GM19025 (cell line): ENCODE data around the gene EIF5A.
A peak's percentile ranks its signal among the peaks of the same experiment; 100 is the strongest.

Experiments used
- ATAC-seq: cut with Tn5 transposase; IDR thresholded peaks from one replicate; pipeline ENCODE4 v1.9.1; 2021; ENCODE audit warnings: mild to moderate bottlenecking, low read depth, moderate library complexity; ENCODE audit not compliant: unreplicated experiment

Gene EIF5A

DNA sequence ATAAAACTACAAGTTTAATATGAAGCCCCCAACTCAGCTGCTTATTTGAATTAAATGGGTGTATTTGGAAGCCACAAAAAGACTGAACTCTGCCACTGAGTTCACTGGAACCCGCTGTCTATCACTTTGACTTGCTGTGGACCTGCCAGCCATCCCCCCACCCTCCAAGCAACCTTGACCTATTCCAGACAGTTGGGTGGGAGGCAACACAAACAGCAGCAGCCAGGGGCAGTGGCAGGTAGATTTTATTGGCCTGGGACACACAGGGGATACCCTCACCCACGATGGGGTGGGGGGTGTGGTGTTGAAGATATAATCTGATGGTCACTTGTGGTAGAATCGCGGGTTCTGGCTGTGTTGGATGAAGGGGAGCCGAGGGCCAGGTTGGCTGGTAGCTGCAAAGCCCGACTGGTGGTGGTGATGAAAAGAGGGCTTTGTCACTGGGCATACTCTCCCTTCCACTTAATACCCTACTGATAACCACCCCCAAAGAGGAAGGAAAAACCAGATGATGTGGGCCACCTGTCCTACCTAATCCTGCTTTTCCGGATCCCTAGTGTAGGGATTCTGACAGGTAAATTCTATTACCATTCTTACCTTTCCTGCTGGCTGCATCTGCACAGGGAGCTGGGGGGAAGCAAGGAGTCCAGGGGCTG is 5.1 kb downstream of the EIF5A start:
- no peak for ATAC-seq

DNA sequence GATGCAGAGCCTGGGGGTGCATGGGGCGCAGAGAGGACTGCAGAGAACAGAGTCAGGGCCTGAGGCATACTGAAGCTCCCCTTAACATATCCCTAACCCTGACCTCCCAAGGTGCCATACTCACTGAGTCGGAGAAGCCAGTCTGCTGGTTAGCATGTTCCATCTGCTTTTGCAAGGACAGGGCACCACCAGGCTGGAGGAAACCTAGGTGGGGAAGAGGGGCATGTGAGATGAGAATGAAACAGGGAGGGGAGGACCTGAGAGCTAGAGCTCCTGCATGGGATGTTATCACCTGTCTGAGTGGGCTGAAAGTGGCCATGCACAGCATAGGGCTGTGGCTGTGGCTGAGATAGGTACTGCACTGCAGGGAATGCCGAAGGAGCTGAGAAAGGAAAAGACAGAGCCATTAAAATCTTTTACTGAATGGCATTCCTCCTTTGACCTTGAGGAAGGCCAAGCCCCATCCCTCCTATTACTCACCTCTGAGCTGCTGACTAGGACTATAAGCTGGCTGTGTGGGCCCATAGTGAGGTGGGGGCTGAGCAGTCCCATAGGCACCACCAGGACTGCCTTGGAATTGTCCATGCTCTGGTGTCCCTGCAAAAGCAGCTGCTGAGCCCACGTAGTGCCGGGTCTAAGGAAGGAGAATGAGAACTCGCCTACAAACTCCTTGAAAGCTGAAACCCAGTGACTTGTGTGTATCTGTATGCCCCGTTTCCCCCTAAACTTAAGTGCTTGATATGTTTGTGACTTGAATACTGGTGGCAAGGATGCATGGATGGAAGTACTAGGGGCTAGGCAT is 5.9 kb downstream of the EIF5A start:
- no peak for ATAC-seq

DNA sequence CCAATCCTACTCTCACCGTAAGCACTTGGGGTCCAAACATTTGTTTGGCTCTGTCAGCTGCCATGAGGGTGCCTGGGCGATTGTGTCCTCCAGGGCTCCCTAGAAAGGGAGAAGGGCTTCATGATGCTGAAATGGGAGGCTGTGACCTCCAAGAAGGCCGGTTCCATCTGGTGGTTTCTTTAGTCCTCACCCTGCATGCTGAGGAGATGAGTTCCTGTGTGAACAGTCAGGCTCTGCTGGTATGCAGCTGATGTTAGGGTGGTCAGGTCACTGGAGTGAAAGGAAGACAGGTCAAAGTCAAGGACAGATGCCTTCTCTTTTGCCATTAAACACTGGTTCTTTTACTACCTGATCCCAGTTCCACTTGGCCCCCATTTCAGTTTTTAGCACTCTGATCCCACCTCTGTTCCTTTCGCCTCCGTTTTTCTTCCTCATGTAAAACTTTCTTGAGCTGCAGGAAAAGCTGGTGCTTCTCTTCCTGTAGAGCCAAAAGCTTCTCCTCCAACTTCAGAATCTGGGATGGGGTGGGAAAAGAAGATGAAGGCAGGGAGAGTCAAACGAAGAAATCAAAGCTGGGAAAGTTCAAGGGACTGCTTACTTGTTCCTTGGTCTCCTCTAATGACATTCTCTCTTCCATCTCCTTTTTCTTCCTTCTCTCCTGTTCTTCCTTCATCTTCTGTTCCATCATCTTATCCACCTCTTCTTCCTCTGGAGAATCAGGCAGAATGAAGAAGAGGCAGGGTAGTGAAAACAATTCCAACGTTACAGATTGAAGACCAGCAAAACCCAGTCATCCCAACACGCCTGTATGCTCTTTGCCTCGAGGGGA is 6.7 kb downstream of the EIF5A start:
- ATAC-seq: no peak

DNA sequence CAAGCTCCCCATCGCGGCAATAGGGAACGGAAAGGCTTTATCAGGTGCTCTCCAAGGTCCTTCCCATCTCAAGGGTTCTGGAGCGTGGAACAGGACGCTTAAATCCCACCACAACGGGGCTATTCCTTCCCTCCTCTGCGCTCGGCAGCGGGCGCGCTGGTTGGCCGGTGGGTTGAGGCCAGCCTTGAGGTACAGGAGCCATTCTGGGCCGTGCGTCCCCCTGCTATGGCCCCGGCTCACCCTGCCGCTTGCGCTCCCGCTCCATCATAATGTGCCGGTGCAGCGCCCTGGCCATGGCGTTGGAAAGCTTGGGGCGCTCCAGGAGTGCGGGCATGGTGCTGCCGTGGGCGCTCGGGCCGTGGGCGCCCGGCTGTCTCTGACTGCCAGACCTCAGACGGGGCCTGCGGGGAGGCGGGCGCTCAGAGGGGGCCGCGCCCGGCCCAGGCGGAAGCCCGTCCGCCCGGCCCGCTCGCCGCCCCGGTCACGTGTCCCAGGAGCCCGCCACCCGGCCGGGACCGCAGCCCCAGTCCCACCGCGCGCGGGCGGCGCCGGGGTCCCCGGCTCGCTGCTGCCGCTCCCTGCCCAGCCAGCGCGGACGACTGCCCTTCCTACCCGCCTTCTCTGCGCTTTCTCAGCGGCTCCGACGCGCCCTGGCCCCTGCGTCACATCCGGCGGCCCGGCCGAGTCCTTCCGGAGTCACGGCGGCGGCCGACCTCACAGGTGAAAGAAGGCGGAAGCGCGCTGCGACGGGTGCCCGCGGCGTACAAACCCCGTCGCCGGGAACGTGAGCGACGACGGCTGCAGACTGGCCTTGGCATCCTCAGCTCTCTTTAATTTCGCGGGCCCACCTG is 7.5 kb downstream of the EIF5A start, which contains the start of gene GPS2:
GPS2 (minus strand) TSS at position 642 of the 851 bp plus-strand sequence; CDS start at position 334, 308 bp downstream.
- peak; percentile 83 for ATAC-seq

GRCh38 chr17:7315570-7316235 is 8.3 kb downstream of the EIF5A start:
- no peak for ATAC-seq

GRCh38 chr17:7317161-7317803 is 9.9 kb downstream of the EIF5A start:
- no peak for ATAC-seq

DNA sequence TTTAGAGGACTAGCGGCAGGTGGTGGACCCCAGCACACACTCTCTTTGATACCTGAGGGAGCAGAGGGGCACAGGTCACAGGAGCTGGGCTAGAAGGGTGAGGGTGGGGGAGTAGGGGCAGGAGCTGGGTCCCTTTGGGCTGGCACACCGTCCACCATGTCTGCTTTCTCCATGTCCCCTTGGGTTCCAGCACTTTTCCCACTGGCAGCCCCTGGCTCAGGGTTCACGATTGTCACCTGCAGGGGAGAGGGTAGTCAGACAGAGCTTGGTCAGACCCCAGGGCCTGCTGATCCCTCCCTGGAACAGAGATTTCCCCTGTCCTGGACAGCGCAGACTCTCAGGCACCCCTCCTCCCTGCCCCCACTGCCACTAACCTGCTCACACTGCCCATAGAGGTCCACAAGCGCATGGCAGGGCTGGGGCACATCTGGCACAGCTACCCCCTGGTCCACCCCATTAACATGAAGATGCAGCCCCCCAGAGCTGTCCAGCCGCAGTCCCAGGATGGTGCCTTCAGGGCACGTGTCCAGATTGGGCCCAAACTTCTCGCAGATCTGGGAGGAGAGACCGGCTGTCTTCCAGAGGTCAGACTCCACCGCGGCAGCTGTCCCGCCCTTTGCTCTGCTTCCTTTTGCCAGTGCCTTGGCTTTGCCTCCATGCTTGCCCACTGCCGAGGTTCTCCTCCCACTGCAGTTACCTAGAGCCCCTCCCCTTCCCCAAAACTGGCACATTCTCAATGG is 10.9 kb downstream of the EIF5A start:
- no peak for ATAC-seq

GRCh38 chr17:7321466-7321865 is 14.0 kb downstream of the EIF5A start:
- no peak for ATAC-seq

- ATAC-seq: no peak
Observed at GRCh38 chr17:7322520-7323194, 15.2 kb downstream of the EIF5A start.

DNA sequence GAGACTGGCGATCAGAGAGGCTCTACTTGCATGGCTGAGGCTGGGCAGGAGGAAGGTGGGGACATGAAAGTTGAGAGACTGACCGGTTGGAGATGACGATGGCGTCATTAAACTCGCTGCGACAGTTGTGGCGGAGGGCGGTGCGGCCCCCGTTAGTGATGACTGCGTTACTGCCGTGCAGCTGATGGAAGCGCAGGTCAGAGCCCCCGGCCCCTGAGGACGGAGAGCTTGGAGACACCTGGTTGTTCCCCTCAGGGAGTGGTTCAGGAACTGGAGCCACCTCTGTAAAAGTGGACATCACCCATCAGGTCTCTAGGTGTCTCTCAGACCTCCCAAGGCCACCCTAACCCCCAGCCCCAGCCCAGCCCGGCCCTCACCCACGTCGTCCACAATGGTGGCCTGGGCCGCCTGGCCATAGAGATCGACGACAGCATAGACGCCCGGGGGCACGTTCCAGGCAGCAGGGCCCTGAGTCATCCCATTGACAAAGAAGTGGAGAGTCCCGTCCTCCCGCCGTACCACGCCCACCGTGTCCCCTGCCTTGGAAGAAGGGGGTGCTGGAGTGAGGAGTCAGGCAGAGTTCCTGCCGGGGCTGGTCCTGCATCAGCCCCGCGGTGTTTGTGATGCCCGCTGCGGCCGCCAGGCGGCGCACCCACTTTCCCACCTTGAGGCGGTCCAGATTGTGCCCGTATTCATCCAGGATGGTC is 16.5 kb downstream of the EIF5A start:
- ATAC-seq: no peak

GRCh38 chr17:7324438-7324779 is 17.0 kb downstream of the EIF5A start:
- ATAC-seq: no peak

- ATAC-seq: no peak
Observed at GRCh38 chr17:7325031-7325528, 17.7 kb downstream of the EIF5A start.

DNA sequence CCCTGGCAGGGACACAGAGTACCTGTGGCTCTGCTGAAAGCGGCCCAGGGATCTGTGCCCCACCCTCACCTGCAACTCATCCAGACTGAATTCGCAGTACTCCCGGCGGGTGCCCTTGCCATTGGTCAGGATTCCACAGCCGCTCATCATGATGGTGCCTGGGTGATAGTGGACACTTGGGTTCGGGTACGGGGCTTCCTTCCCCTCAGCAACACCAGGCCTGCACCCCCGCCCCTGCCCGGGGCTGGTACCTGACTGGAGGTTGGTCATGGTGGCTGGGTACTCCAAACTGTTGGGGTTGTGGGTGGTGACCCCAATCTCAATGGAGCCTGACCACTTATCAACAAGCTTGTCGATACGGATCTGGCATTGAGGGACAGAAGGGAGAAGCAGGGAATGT is 18.8 kb downstream of the EIF5A start:
- no peak for ATAC-seq

- no peak for ATAC-seq
Observed at GRCh38 chr17:7327056-7327455, 19.6 kb downstream of the EIF5A start.

DNA sequence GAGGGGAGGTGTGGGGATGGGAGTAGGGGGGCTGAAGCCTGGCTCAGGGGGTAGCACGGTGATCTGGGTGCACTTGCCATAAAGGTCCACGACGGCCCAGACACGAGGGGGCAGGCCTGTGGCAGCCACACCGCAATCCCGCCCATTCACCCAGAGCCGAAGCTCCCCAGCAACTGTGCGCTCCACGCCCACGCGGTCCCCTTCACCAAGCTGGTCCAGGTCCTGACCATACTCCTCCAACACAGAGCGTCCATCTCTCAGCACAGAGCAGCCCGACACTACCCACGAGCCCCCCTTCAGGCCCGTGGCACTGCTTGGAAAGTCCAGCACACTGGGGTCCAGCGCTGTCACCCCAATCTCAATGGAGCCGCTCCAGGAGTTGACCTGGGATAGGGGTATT is 20.1 kb downstream of the EIF5A start:
- ATAC-seq: no peak

- ATAC-seq: no peak
Observed at GRCh38 chr17:7328009-7328408, 20.6 kb downstream of the EIF5A start.

- ATAC-seq: peak; percentile 6
Observed at GRCh38 chr17:7328840-7329373, 21.5 kb downstream of the EIF5A start, which contains the start of gene NEURL4. Gene NEURL4, minus strand, starts transcription at chr17:7329335. Its CDS starts 23 bp downstream, at chr17:7329312.
